Coronary artery (tissue), 2 donors: ENCODE data around the gene NXF1.

Experiments used
- DNase-seq: peaks from one replicate; pipeline ENCODE4 v3.0.0-alpha.2; 2017; ENCODE audit warnings: low spot score
- H3K27ac ChIP-seq, 2 donors: fragments of 200-600 bp; sonication (generic); one replicate each; pipeline ENCODE4 v1.5.1; 2016 to 2019
- H3K4me3 ChIP-seq: fragments of 200-600 bp; sonication (generic); 2 replicates; pipeline ENCODE4 v1.5.1; 2016; ENCODE audit warnings: mild to moderate bottlenecking, moderate library complexity
- TF ChIP-seq, protein P1 (sequence below): fragments of 200-600 bp; sonication (generic); IDR thresholded peaks from one replicate; pipeline ENCODE4 v1.5.1; 2019; ENCODE audit warnings: antibody characterized with exemption

NXF1 gene

GRCh38 chr11:62841361-62842170, 36.3 kb upstream of the NXF1 start:
- TF ChIP-seq, protein P1, sequence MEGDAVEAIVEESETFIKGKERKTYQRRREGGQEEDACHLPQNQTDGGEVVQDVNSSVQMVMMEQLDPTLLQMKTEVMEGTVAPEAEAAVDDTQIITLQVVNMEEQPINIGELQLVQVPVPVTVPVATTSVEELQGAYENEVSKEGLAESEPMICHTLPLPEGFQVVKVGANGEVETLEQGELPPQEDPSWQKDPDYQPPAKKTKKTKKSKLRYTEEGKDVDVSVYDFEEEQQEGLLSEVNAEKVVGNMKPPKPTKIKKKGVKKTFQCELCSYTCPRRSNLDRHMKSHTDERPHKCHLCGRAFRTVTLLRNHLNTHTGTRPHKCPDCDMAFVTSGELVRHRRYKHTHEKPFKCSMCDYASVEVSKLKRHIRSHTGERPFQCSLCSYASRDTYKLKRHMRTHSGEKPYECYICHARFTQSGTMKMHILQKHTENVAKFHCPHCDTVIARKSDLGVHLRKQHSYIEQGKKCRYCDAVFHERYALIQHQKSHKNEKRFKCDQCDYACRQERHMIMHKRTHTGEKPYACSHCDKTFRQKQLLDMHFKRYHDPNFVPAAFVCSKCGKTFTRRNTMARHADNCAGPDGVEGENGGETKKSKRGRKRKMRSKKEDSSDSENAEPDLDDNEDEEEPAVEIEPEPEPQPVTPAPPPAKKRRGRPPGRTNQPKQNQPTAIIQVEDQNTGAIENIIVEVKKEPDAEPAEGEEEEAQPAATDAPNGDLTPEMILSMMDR = no peak
- Histone ChIP-seq H3K27ac (peak overlapping the region; percentile 88 to 95), H3K4me3 (peak overlapping the region; percentile 80)
- peak; percentile 90 for DNase-seq

- Histone ChIP-seq H3K4me3 (peak overlapping the region; percentile 80), H3K27ac (peak overlapping the region; percentile 88 to 95)
- peak; percentile 88 for DNase-seq
These were observed 35.6 kb upstream of the NXF1 start for GRCh38 chr11:62840721-62841360.

- peak; percentile 95 for DNase-seq
- TF ChIP-seq, protein P1 = no peak
- Histone ChIP-seq H3K4me3 (peak within 1 kb of the TSS; percentile 80), H3K27ac (peak within 1 kb of the TSS; percentile 88 to 95)
These were observed 34.1 kb upstream of the NXF1 start, which contains the start of gene WDR74 for GRCh38 chr11:62839050-62839945. TSS of gene WDR74 (minus strand) at chr11:62839590. CDS start at chr11:62839570, 20 bp downstream.

DNA sequence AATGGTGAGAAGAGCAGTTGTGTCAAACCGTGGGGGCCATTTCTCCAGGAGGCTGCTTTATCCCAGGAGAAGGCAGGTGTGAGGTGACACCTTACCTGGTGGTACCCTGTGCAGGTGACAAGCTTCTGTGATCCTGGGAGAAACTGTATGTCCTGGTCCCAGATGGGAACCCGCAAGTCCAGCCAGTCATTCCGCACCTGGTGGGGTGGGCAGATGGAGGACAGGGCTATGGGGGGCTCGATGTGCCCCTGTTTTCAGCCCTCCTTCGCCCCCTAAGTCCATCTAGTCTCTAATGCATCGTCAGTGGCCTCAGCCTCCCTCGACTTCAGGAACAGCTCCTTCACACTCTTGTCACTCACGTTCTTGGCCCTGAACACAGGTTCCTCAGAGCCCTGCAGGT, 30.1 kb upstream of the NXF1 start:
- DNase-seq = no peak
- no peak overlapping the region for H3K4me3 ChIP-seq
- TF ChIP-seq, protein P1 = no peak
- no peak overlapping the region for H3K27ac ChIP-seq

DNA sequence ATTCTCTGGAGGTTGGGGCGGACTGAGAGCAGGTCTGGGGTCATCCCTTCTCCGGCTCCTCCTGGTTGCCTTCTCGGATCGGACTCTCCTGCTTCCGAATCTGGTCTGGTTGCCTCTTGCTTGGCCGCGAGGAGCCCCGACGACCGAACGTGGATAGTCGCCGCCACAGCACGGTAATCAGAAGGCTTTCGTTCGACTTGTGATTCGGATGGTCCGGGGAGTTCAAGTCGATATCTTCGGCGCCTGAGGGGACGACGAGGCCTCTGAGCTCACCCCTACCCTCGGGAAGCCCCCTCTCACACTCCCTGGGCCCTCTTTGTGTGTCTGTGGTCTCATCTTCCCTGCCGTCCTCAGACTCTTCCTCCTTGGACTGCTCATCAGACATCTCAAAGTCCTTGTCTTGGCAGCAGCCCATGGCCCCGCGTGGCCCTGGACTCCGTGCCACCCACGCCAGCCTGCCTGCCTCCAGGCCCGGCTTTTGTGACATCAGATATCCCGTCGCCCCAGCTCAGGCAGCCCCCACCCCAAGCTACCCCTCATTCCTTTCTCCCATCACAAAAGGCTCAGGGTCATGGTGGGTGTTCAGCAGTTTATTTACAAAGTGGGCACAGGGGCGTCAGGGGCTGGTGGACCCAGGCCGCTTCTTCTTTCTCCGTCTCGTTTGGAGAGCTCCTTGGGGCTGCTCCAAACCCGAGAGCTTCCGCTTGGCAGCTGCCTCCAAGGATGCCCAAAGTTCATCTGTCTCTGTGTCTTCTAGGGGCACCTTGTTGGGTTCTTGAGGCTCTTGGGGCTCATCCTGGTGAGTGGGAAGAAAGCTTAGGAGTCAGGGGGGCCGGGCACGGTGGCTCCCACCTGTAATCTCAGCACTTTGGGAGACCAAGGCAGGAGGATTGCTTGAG, 27.3 kb upstream of the NXF1 start, which contains the start of gene TEX54:
TSS of gene TEX54 (minus strand) at position 506 of the 899 bp plus-strand sequence.
- peak; percentile 80 for DNase-seq
- Histone ChIP-seq H3K4me3 (peak within 1 kb of the TSS; percentile 89), H3K27ac (peak within 1 kb of the TSS; percentile 82 to 96)
- TF ChIP-seq, protein P1 = no peak

DNA sequence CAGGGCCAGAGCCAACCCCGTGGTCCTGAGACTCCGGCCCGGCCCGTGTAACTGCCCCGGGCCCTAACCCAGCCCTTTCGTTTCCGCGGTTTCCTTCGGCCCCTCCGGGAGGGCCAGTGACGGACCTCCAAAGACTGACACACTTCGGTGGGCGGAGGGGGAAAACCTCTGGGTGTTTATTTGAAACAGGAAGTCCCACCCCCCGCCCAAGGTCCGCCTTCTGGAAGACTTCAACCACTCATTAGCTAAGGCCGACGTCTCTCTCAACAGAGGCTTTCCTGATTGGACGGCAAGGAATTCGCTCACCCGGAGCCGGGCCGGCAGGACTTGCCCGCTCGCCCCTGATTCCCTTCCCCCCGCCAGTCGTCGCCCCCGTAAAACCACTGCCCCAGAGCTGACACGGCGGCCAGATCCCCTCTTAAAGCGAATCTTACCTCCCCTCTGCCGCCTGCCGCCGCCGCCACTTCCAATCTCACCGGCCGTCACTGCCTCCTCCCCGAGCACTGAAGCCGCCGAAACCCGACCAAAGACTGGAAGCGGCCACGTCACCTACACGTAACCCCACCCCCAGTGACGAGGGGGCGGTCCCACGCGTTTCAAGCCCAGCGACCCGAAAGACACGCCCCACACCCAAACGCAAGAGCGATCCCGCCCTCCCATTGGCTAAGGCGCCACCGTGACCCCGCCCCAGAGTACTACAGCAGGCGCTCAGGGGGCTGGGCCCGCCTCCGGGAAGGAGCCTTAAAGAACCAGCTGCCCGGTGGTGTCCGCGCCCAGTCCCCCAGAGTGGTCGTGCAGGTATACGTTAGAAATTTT, 26.5 kb upstream of the NXF1 start, which contains the start of gene STX5:
TSS of gene STX5 (minus strand) at position 532 of the 816 bp plus-strand sequence. CDS start 808 bp downstream, outside the sequence.
- TF ChIP-seq, protein P1 = no peak

More for the DNA sequence above, 26.5 kb upstream of the NXF1 start, which contains the start of gene STX5:
- H3K27ac ChIP-seq = peak within 1 kb of the TSS; percentile 82 to 96
- peak within 1 kb of the TSS; percentile 89 for H3K4me3 ChIP-seq
- DNase-seq = peak; percentile 99
